BJ (cell line): ENCODE measurements around the gene AP3B1. TPM values are rescaled to one million over a fixed set of nuclear protein-coding genes. Genes with fewer than 3 reads are reported as not detected.
A peak's percentile ranks its signal among the peaks of the same experiment; 100 is the strongest.

ENCODE experiments used
- CTCF ChIA-PET: fragments of 350-600 bp; formaldehyde crosslinking; extraction: SDS; loops from one replicate; lab custom pipeline; 2021; ENCODE audit warnings: antibody characterized with exemption, inconsistent platforms; lab: Yijun Ruan, JAX
- POLR2A ChIA-PET: fragments of 300-600 bp; sonication (Branson Sonifier 250); formaldehyde crosslinking; extraction: SDS; loops from one replicate; lab custom pipeline; 2021; ENCODE audit warnings: antibody characterized with exemption; lab: Charles Lee
- DNase-seq: peaks from one replicate; pipeline ENCODE4 v3.0.0-alpha.2; 2011; ENCODE audit warnings: low read depth
- H3K27me3 ChIP-seq: 2 replicates; pipeline ENCODE4 v1.6.0; 2011; ENCODE audit warnings: low read length; ENCODE audit not compliant: control insufficient read depth, insufficient read depth
- H3K36me3 ChIP-seq: 2 replicates; pipeline ENCODE4 v1.5.1; 2011; ENCODE audit warnings: low read length; ENCODE audit not compliant: control insufficient read depth, insufficient read depth
- H3K4me3 ChIP-seq: 2 replicates; pipeline ENCODE4 v1.5.1; 2011; ENCODE audit warnings: low read depth, mild to moderate bottlenecking, control low read depth, low read length
- CTCF ChIP-seq: IDR thresholded peaks from 2 replicates; pipeline ENCODE4 v1.5.1; 2011; ENCODE audit warnings: low read depth, mild to moderate bottlenecking, control low read depth, inconsistent platforms, low read length, moderate library complexity; ENCODE audit not compliant: insufficient read depth
- polyA plus RNA-seq: library from polyadenylated mRNA; depleted of rRNA; stranded (reverse); fragments of >200 nt; gene quantifications from 2 replicates; pipeline ENCODE4 v1.2.3, GENCODE V29; 2011

The AP3B1 gene
- polyA plus RNA-seq, 1 experiment = 23.9 TPM

GRCh38 chr5:78253201-78253600 lies 41.3 kb downstream of the AP3B1 start:
- CTCF ChIA-PET = no interaction called here
- DNase-seq = no peak
- no peak for TF ChIP-seq CTCF

DNA sequence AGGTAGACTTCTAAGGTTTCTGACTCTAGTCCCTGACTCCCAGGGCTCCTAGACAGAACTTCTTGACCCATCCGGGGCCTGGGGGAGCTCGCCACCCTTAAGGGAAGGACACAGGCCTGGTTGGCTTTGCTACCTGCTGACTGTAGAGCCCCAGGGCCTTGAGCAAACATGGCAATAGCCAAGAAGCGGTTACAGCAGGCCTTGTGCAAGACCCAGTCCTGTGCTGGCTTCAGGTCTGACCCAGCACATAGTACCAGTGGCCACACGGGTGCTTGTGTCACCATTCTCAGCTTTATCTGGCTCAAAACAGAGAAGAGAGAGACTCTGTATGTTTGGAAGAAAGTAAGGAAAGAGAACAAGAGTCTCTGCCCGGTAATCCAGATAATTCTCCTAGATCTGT lies 41.8 kb downstream of the AP3B1 start:
- POLR2A ChIA-PET = no interaction called here
- CTCF ChIA-PET = no interaction called here

More at GRCh38 chr5:78253201-78253600, 41.3 kb downstream of the AP3B1 start:
- H3K27me3 ChIP-seq = no peaks in the 10 kb centered on the region
- H3K36me3 ChIP-seq = no peaks in the 10 kb centered on the region; the same call in 1 of the 2 replicates
- POLR2A ChIA-PET = no interaction called here
- H3K4me3 ChIP-seq = no peak overlapping the region

GRCh38 chr5:78251663-78252284 lies 42.7 kb downstream of the AP3B1 start:
- CTCF ChIA-PET = no interaction called here
- no peak for TF ChIP-seq CTCF
- Histone ChIP-seq H3K27me3 (no peaks in the 10 kb centered on the region), H3K4me3 (no peak overlapping the region), H3K36me3 (no peaks in the 10 kb centered on the region; the same call in 1 of the 2 replicates)
- POLR2A ChIA-PET = no interaction called here
- DNase-seq = no peak

More for the DNA sequence above, 41.8 kb downstream of the AP3B1 start:
- Histone ChIP-seq H3K36me3 (no peaks in the 10 kb centered on the region; the same call in 1 of the 2 replicates), H3K4me3 (no peak overlapping the region), H3K27me3 (no peaks in the 10 kb centered on the region)
- no peak for TF ChIP-seq CTCF
- DNase-seq = no peak

- DNase-seq = no peak
- ChIA-PET CTCF (interaction anchor here (1.3 kb wide), 1 partner anchor 24 kb away, joined by 3 read pairs; no protein-coding TSS in a partner anchor), POLR2A (no interaction called here)
- H3K27me3 ChIP-seq = no peaks in the 10 kb centered on the region
- no peaks in the 10 kb centered on the region; the same call in 1 of the 2 replicates for H3K36me3 ChIP-seq
- no peak for TF ChIP-seq CTCF
- H3K4me3 ChIP-seq = no peak overlapping the region
Measured at GRCh38 chr5:78245136-78245535, 49.4 kb downstream of the AP3B1 start.

DNA sequence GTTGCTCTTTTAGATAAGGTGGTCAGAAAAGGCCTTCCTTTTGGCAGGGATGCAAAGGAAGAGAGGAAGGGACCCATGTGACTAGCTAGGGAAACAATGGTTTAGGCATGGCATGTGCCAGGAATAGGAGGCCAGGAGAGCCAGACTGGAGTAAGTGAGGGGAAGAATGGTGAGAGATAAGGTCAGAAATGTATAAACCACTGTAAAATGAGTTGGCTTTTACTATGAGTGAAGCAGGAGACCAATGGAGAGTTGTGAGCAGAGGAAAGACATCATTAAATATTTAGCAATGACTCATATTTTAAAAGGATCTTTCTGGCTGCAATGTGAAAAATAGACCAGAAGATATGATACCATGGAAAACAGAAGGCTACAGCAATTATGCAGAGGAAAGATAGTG lies 50.9 kb downstream of the AP3B1 start:
- H3K27me3 ChIP-seq = no peaks in the 10 kb centered on the region
- CTCF ChIA-PET = no interaction called here
- no peak overlapping the region for H3K4me3 ChIP-seq
- POLR2A ChIA-PET = no interaction called here
- H3K36me3 ChIP-seq = no peaks in the 10 kb centered on the region
- peak; percentile 50 for DNase-seq
- TF ChIP-seq CTCF = no peak
